Measurements from ENCODE around the gene FYB2. TPM values are rescaled to one million over a fixed set of nuclear protein-coding genes. Genes with fewer than 3 reads are reported as not detected.

The FYB2 gene
- polyA plus RNA-seq, 2 of the 4 experiments (the other 2 are of a cell fraction): not detected

- H3K4me2 ChIP-seq: no peak overlapping the region
- TF ChIP-seq SMC3 (IDR thresholded peaks at IDR 0.05) (peak; percentile 78), ELK1 (IDR thresholded peaks at IDR 0.05; ENCODE audit: low read depth, low read length) (no peak), RAD21 (conservative IDR thresholded peaks at IDR 0.05 in 1 of 2, IDR thresholded peaks at IDR 0.05 in 1 of 2) (peak; percentile 69 to 78), ATOH8 (CRISPR knock-in tag; IDR thresholded peaks at IDR 0.05; ENCODE audit: low read depth) (no peak), GATA3 (IDR thresholded peaks at IDR 0.05; ENCODE audit: borderline replicate concordance) (no peak), CTCF (IDR thresholded peaks at IDR 0.05) (peak; percentile 66)
- WGBS (ENCODE audit: missing lambda C conversion rate): 1% methylated on average over 2 of the region's 2 CpGs
- DNase-seq (ENCODE audit: low read depth in 1 of 2, low spot score in 1 of 2) (peak; percentile 19 to 63), FAIRE-seq (no peak), ATAC-seq (peak; percentile 62 to 77; a peak in 4 of 6 replicates)
- no peaks in the 10 kb centered on the region for H3K9me3 ChIP-seq
- H3K4me1 ChIP-seq: peaks cover 28% of the 10 kb centered on the region
- H3K27ac ChIP-seq: no peak overlapping the region
- H3K4me3 ChIP-seq: no peak overlapping the region
- ChIA-PET CTCF (interaction anchor here (0.7 to 3.1 kb wide), 16 partner anchors 9 to 1426 kb away, joined by 3 to 12 read pairs (median 3); partner anchors contain the start of gene PLPP3), POLR2A (interaction anchor here (0.5 kb wide), 1 partner anchor 19 kb away, joined by 3 read pairs; no protein-coding TSS in a partner anchor)
Observed at GRCh38 chr1:56709269-56709880, 109.8 kb downstream of the FYB2 start.

GRCh38 chr1:56707379-56707778 lies 111.8 kb downstream of the FYB2 start:
- FAIRE-seq (no peak), ATAC-seq (no peak), DNase-seq (ENCODE audit: low read depth in 1 of 2, low spot score in 1 of 2) (no peak)
- no peak overlapping the region for H3K4me3 ChIP-seq
- no peak for TF ChIP-seq REST (IDR thresholded peaks at IDR 0.05)
- no peak for TF ChIP-seq ZSCAN20 (CRISPR knock-in tag; IDR thresholded peaks at IDR 0.05)
- TF ChIP-seq FOSL2 (IDR thresholded peaks at IDR 0.05): no peak
- no peak for TF ChIP-seq FOSL2 (CRISPR knock-in tag; IDR thresholded peaks at IDR 0.05)
- TF ChIP-seq JUN (IDR thresholded peaks at IDR 0.05): no peak
- no peak for TF ChIP-seq BCL3 (IDR thresholded peaks at IDR 0.05)
- TF ChIP-seq NPAS2 (CRISPR knock-in tag; IDR thresholded peaks at IDR 0.05; ENCODE audit: borderline replicate concordance): no peak
- TF ChIP-seq EHF (CRISPR knock-in tag; IDR thresholded peaks at IDR 0.05): no peak
- no peak overlapping the region for H3K4me2 ChIP-seq
- H3K27ac ChIP-seq: no peak overlapping the region
- H3K9me3 ChIP-seq: peaks cover 7% of the 10 kb centered on the region; the same call in 1 of the 3 replicates
- CTCF ChIA-PET: no interaction called here
- WGBS (ENCODE audit: missing lambda C conversion rate): 92% methylated on average over 4 of the region's 4 CpGs
- H3K4me1 ChIP-seq: peaks cover 28% of the 10 kb centered on the region
- POLR2A ChIA-PET: no interaction called here

Measured in A549 (cell line).